ENCODE results near the gene GALNT15.

DNA sequence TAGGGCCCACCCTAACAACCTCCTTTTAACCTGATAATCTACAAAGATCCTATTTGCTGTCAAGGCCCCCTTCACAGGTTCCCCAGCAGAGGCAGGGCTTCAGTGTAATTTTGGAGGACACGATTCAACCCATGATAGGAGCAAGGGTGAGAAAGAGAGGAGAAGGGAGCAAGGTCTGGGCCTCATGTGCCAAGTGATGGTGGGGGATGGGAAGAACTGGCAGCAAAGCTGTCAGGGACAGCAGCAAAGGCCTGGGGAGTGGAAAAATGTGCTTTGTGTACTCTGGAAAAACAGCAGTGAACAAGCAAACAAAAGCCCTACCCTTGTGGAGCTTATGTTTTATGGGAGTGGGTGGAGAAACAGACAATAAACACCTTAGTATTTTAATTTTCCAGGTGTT is 2.7 kb upstream of the GALNT15 start:
- TF ChIP-seq, protein P1, sequence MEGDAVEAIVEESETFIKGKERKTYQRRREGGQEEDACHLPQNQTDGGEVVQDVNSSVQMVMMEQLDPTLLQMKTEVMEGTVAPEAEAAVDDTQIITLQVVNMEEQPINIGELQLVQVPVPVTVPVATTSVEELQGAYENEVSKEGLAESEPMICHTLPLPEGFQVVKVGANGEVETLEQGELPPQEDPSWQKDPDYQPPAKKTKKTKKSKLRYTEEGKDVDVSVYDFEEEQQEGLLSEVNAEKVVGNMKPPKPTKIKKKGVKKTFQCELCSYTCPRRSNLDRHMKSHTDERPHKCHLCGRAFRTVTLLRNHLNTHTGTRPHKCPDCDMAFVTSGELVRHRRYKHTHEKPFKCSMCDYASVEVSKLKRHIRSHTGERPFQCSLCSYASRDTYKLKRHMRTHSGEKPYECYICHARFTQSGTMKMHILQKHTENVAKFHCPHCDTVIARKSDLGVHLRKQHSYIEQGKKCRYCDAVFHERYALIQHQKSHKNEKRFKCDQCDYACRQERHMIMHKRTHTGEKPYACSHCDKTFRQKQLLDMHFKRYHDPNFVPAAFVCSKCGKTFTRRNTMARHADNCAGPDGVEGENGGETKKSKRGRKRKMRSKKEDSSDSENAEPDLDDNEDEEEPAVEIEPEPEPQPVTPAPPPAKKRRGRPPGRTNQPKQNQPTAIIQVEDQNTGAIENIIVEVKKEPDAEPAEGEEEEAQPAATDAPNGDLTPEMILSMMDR (IDR thresholded peaks at IDR 0.05; ENCODE audit: borderline replicate concordance, extremely low read depth, low read length, poor library complexity, severe bottlenecking): no peak
- TF ChIP-seq EZH2 (IDR thresholded peaks at IDR 0.05; ENCODE audit: borderline replicate concordance, low read depth, low read length, severe bottlenecking): no peak
